Right lobe of liver (tissue), 6 donors: ENCODE measurements around the gene CFAP20. TPM values are rescaled to one million over a fixed set of nuclear protein-coding genes. Genes with fewer than 3 reads are reported as not detected.

Source experiments
- ATAC-seq, 4 donors: fragments of 200-7000 bp; cut with Tn5 transposase; one replicate each; pipeline ENCODE4 v1.9.1; 2020; ENCODE audit warnings: mild to moderate bottlenecking in 4 of 4, moderate library complexity in 4 of 4
- DNase-seq, 3 donors: peaks; one replicate each; pipeline ENCODE4 v3.0.0-alpha.2; 2020
- H3K27ac ChIP-seq, 3 donors: fragments of 200-600 bp; one replicate each; pipeline ENCODE4 v1.8.0; 2022
- H3K27me3 ChIP-seq, 2 donors: fragments of 200-600 bp; one replicate each; pipeline ENCODE4 v1.8.0; 2022
- H3K36me3 ChIP-seq, 4 donors: fragments of 200-600 bp; sonication (generic) in 1 of 4; one replicate each; pipeline versions ENCODE4 v1.5.1 to v1.8.0; 2017 to 2022; ENCODE audit warnings: control low read depth in 1 of 4
- H3K4me1 ChIP-seq, 4 donors: fragments of 200-600 bp; sonication (generic) in 1 of 4; one replicate each; pipeline versions ENCODE4 v1.5.1 to v1.8.0; 2017 to 2022; ENCODE audit warnings: control low read depth in 1 of 4
- H3K4me3 ChIP-seq, 3 donors: fragments of 200-600 bp; one replicate each; pipeline ENCODE4 v1.8.0; 2022
- H3K9me3 ChIP-seq, 4 donors: fragments of 200-600 bp; sonication (generic) in 1 of 4; one replicate each; pipeline versions ENCODE4 v1.5.1 to v1.8.0; 2017 to 2022; ENCODE audit warnings: control low read depth in 1 of 4
- CTCF ChIP-seq, 4 donors: fragments of 200-600 bp in 3 of 4; fragments of 450-650 bp in 1 of 4; IDR thresholded peaks; one replicate each; pipeline versions ENCODE4 v1.5.1 to v1.8.0; 2016 to 2022; ENCODE audit warnings: antibody characterized with exemption in 4 of 4, mild to moderate bottlenecking in 2 of 4
- POLR2A ChIP-seq: fragments of 450-650 bp; IDR thresholded peaks from one replicate; pipeline ENCODE4 v1.6.1; 2017; ENCODE audit warnings: antibody characterized with exemption, mild to moderate bottlenecking
- WGBS: methylation state at CpG from one replicate; pipeline ENCODE4 v1.1.6; 2018; ENCODE audit warnings: low coverage, low lambda C conversion rate; ENCODE audit not compliant: insufficient coverage; ENCODE audit errors: missing lambda C conversion rate; 5-methylcytosine and 5-hydroxymethylcytosine counted together
- intact Hi-C, 2 donors: fragments of 100-400 bp; cut with DNase I; formaldehyde crosslinking; loops; one replicate each; pipeline versions ENCODE4 v1.11.2 to v1.14.1; 2022
- total RNA-seq, 6 experiments: library from RNA; depleted of rRNA in 2 of 6; stranded (reverse); fragments of >200 nt in 2 of 6; fragmentation: NEBNext Ultra II Directional in 3 of 6; extraction: Animal tissue kit (Norgen Biotek cat#: 25700) in 3 of 6; gene quantifications; one replicate each; pipeline versions ENCODE4 v1.1.0 to v1.2.4, GENCODE V29; 2016 to 2023
- donor health status: DM: no; HTN: yes; CAD: no.
- donor health status: DM: no; HTN: no; CAD: no.
- donor health status: DM: no; HTN: no; CAD: no.
- donor health status: DM: no; HTN: yes; CAD: no.
- donor health status: DM: no; HTN: yes; CAD: no.

Gene CFAP20
- total RNA-seq, 6 experiments from 2014 or later, result 7.8 to 38.7 (median 18.1) TPM

GRCh38 chr16:58138852-58139251, 9.7 kb upstream of the CFAP20 start:
- Histone ChIP-seq H3K27me3 (no peaks in the 10 kb centered on the region), H3K9me3 (no peaks in the 10 kb centered on the region), H3K4me1 (no peaks in the 10 kb centered on the region), H3K27ac (no peak overlapping the region), H3K36me3 (no peaks in the 10 kb centered on the region), H3K4me3 (no peak overlapping the region)
- TF ChIP-seq POLR2A, result no peak
- TF ChIP-seq CTCF (IDR thresholded peaks at IDR 0.05), result no peak
- intact Hi-C loops, result no loop called here
- DNase-seq, result no peak
- ATAC-seq, result no peak

GRCh38 chr16:58137581-58137980, 8.4 kb upstream of the CFAP20 start:
- ATAC-seq (no peak), DNase-seq (no peak)
- H3K4me1 ChIP-seq, result no peaks in the 10 kb centered on the region
- TF ChIP-seq POLR2A, result no peak
- TF ChIP-seq CTCF (IDR thresholded peaks at IDR 0.05), result no peak
- no peaks in the 10 kb centered on the region for H3K9me3 ChIP-seq
- H3K36me3 ChIP-seq, result no peaks in the 10 kb centered on the region
- no peak overlapping the region for H3K27ac ChIP-seq
- intact Hi-C loops, result no loop called here
- 72% methylated on average over 2 of the region's 2 CpGs for WGBS
- H3K4me3 ChIP-seq, result no peak overlapping the region
- H3K27me3 ChIP-seq, result no peaks in the 10 kb centered on the region

- peak in 2 of 3 donors; percentile 51 to 62 for DNase-seq
- no peaks in the 10 kb centered on the region for H3K36me3 ChIP-seq
- intact Hi-C loops, result no loop called here
- H3K27ac ChIP-seq, result peak overlapping the region; percentile 67 to 88 (median 87)
- TF ChIP-seq CTCF (IDR thresholded peaks at IDR 0.05), result no peak
- no peak for TF ChIP-seq POLR2A
- peak overlapping the region; percentile 86 to 97 (median 94) for H3K4me3 ChIP-seq
- H3K27me3 ChIP-seq, result no peaks in the 10 kb centered on the region
- peaks cover 0 to 47% (median 18%) of the 10 kb centered on the region in 4 donors for H3K4me1 ChIP-seq
- peak in 3 of 4 donors; percentile 2 to 6 (median 3) for ATAC-seq
- H3K9me3 ChIP-seq, result no peaks in the 10 kb centered on the region
- WGBS, result 0% methylated on average over 13 of the region's 25 CpGs
Observed at GRCh38 chr16:58128711-58129096, 477 bp downstream of the CFAP20 start.

- intact Hi-C loops, result no loop called here
- H3K27ac ChIP-seq, result peak overlapping the region in 2 of 3 donors; percentile 87 to 88
- 7% methylated on average over 5 of the region's 6 CpGs for WGBS
- TF ChIP-seq POLR2A, result peak; percentile 59
- no peak for TF ChIP-seq CTCF (IDR thresholded peaks at IDR 0.05)
- DNase-seq (peak; percentile 53 to 93 (median 84)), ATAC-seq (peak; percentile 51 to 67 (median 63))
- no peaks in the 10 kb centered on the region for H3K36me3 ChIP-seq
- peaks cover 0 to 48% (median 19%) of the 10 kb centered on the region in 4 donors for H3K4me1 ChIP-seq
- H3K27me3 ChIP-seq, result no peaks in the 10 kb centered on the region
- peak overlapping the region; percentile 86 to 97 (median 94) for H3K4me3 ChIP-seq
- H3K9me3 ChIP-seq, result no peaks in the 10 kb centered on the region
Observed at GRCh38 chr16:58128181-58128631, 975 bp downstream of the CFAP20 start.

GRCh38 chr16:58127634-58128033, 1.5 kb downstream of the CFAP20 start:
- ATAC-seq (no peak), DNase-seq (no peak)
- 6% methylated on average over 4 of the region's 4 CpGs for WGBS
- TF ChIP-seq POLR2A, result no peak
- no peak for TF ChIP-seq CTCF (IDR thresholded peaks at IDR 0.05)
- Histone ChIP-seq H3K4me3 (peak overlapping the region; percentile 86 to 97 (median 94)), H3K27me3 (no peaks in the 10 kb centered on the region), H3K27ac (peak overlapping the region; percentile 24 to 88 (median 87)), H3K36me3 (no peaks in the 10 kb centered on the region), H3K4me1 (peaks cover 0 to 48% (median 19%) of the 10 kb centered on the region in 4 donors), H3K9me3 (no peaks in the 10 kb centered on the region)
- intact Hi-C loops, result no loop called here
